GM12873 (cell line): ENCODE data around the gene DQX1.

ENCODE experiments used
- TF ChIP-seq, protein P1 (sequence below): IDR thresholded peaks from 2 replicates; pipeline ENCODE4 v1.5.1; 2012; ENCODE audit warnings: low read depth, mild to moderate bottlenecking, moderate library complexity, low read length, control low read depth; ENCODE audit not compliant: insufficient read depth; ENCODE audit errors: missing control alignments

DQX1 gene

DNA sequence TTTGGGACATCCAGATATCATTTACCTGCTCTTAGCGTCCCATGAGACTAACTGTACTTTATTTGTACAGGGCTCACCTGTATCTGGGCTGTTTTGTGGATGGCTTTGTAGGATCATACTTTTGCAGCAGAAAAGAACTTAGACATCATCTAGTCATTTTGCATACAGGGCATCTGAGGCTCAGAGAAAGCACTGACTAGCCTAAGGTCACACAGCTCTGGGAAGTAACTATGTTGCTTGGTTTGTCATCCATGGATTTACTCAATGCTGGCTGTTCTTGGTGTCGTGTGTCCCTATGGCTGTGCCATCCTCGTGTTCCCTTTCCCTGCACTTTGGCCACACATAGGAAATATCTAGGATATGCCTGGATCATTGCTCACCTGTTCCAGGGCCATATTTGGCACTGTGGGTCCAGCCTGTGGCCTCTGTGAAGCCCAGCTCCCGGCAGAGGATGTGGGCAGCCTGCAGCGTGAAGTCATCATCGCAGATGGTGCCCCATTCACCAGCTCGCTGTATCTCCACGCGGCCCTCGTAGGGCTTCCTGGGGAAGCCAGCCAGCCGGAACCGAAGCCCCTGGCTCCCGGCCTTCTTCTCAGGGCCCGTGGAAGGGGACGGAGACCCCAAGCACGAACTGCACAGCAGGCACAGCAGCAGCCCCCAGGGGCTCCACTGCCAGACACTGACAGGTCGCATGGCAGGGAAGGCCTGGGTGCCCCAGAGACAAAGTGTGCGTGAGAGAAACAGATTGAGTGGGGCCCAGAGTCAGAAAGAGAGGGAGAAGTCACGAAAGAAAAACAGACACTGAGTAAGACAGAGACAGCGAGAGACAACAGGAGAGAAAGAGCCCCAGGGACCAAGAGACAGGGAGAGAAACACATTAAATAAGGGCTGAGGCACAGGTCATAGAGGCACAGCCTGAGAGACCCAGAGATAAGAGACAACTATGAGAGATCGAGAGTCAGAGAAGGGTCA is 26.2 kb upstream of the DQX1 start:
- TF ChIP-seq, protein P1, sequence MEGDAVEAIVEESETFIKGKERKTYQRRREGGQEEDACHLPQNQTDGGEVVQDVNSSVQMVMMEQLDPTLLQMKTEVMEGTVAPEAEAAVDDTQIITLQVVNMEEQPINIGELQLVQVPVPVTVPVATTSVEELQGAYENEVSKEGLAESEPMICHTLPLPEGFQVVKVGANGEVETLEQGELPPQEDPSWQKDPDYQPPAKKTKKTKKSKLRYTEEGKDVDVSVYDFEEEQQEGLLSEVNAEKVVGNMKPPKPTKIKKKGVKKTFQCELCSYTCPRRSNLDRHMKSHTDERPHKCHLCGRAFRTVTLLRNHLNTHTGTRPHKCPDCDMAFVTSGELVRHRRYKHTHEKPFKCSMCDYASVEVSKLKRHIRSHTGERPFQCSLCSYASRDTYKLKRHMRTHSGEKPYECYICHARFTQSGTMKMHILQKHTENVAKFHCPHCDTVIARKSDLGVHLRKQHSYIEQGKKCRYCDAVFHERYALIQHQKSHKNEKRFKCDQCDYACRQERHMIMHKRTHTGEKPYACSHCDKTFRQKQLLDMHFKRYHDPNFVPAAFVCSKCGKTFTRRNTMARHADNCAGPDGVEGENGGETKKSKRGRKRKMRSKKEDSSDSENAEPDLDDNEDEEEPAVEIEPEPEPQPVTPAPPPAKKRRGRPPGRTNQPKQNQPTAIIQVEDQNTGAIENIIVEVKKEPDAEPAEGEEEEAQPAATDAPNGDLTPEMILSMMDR = no peak

DNA sequence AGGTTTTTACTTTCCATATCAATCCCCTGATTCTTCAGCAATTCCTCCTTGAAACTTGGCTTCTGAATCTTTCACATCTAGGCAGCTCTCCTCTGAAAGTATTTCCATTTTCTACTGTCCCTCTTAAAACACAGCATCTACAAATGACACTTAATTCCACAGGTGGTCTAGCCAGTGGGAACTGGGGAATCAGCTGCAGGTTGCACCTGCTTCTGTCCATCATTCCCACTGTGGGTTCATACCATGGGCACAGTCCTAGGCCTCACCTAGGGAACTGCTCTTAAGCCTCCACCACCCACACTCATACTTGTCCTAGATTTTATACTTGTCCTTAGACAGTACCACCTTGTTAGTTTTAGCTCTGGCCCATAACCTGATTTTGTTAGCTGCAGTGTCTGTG is 25.5 kb upstream of the DQX1 start:
- TF ChIP-seq, protein P1 = no peak

GRCh38 chr2:74550231-74550630 is 24.2 kb upstream of the DQX1 start:
- TF ChIP-seq, protein P1 = no peak

DNA sequence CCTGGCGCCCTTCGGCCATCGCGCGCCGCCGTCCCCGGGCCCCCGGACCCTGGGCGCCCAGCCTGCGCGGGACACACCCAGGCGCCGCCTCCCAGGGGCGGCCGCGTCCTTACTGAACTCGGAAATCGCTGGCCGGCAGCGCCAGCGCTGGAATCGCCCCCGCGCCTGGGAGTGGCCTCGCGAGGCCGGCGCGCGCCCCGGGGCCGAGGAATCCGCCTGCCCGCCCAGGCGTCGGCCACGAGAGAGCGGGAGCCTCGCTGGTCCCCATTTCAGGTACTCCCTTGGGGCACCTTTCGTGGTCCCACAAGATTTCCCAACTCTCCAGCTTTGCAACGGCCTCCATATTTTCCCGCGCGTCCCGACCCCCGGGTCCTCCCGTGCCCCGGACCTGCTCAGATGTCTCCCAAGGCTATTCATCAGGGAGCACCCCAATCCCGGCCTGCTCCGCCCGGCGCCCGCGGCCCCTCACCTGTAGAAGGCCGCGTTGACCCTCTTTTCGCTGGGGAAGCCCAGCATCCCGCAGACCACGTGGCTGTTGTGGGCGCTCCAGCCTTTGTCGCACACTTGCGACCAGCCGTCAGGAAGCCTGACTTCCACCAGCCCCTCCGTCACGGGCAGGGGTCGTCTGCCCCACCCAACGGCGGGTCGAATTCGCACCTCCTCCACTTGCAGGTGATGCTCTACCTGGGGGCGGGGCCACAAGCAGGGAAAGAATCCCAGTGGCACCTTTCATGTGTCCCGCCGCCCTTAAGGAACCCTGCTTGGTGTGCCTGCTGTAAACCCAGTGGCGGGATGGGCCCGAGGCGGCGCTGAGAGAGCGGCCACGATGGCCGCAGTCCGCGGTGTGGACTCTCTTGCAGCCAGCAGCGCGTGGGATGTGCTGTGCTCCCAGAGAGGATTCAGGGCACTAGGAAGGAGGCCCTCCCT is 23.1 kb upstream of the DQX1 start:
- TF ChIP-seq, protein P1 = no peak

- TF ChIP-seq, protein P1 = no peak
Observed at GRCh38 chr2:74548285-74548899, 22.4 kb upstream of the DQX1 start.

DNA sequence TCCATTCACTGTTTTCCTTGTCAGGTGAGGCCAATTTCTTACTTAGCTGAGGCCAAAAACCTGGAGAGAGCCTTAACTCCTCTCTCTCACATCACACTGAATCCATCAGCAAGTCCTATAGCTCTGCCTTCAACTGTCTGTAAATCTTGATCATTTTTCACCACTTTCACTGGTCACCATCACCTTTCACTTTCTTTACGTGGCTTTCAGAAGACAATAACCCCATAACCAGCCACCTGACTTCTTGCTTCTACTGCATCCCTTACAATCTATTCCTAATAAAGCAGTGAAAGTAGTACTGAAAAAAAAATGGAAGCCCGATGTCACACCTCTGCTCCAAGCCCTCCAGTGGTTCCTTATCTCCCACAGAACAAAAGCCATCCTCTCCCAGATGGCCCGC is 20.0 kb upstream of the DQX1 start:
- TF ChIP-seq, protein P1 = no peak
